Measurements from ENCODE around the gene SLIT1. TPM values are rescaled to one million over a fixed set of nuclear protein-coding genes. Genes with fewer than 3 reads are reported as not detected.
A peak's percentile ranks its signal among the peaks of the same experiment; 100 is the strongest.

Gene SLIT1
- total RNA-seq, 1 donor from 2014 or later: 10.6 TPM

GRCh38 chr10:97022616-97023015 lies 163.1 kb downstream of the SLIT1 start:
- peaks cover 59% of the 10 kb centered on the region for H3K27me3 Mint-ChIP-seq (ENCODE audit: low read depth)
- no peak overlapping the region for H3K27ac Mint-ChIP-seq (ENCODE audit: unreplicated experiment)
- no peak overlapping the region for H3K4me3 Mint-ChIP-seq
- no peak for TF ChIP-seq CTCF (conservative IDR thresholded peaks at IDR 0.05)
- DNase-seq (ENCODE audit: low read depth, low spot score): no peak
- peaks cover 22% of the 10 kb centered on the region for H3K4me1 Mint-ChIP-seq
- no peaks in the 10 kb centered on the region for H3K9me3 Mint-ChIP-seq
- no peaks in the 10 kb centered on the region for H3K36me3 Mint-ChIP-seq (ENCODE audit: low read depth)

GRCh38 chr10:97020452-97021400 lies 165.0 kb downstream of the SLIT1 start:
- Mint-ChIP-seq H3K4me1 (peaks cover 22% of the 10 kb centered on the region), H3K9me3 (no peaks in the 10 kb centered on the region), H3K4me3 (no peak overlapping the region), H3K27me3 (ENCODE audit: low read depth) (peaks cover 65% of the 10 kb centered on the region), H3K27ac (ENCODE audit: unreplicated experiment) (peak overlapping the region; percentile 19), H3K36me3 (ENCODE audit: low read depth) (no peaks in the 10 kb centered on the region)
- DNase-seq (ENCODE audit: low read depth, low spot score): peak; percentile 25
- no peak for TF ChIP-seq CTCF (conservative IDR thresholded peaks at IDR 0.05)

- no peaks in the 10 kb centered on the region for H3K36me3 Mint-ChIP-seq (ENCODE audit: low read depth)
- no peaks in the 10 kb centered on the region for H3K9me3 Mint-ChIP-seq
- peaks cover 22% of the 10 kb centered on the region for H3K4me1 Mint-ChIP-seq
- DNase-seq (ENCODE audit: low read depth, low spot score): no peak
- no peak for TF ChIP-seq CTCF (conservative IDR thresholded peaks at IDR 0.05)
- H3K4me3 Mint-ChIP-seq: no peak overlapping the region
- no peak overlapping the region for H3K27ac Mint-ChIP-seq (ENCODE audit: unreplicated experiment)
- peaks cover 71% of the 10 kb centered on the region for H3K27me3 Mint-ChIP-seq (ENCODE audit: low read depth)
Measured at GRCh38 chr10:97019213-97019844, 166.4 kb downstream of the SLIT1 start.

GRCh38 chr10:97018251-97019212 lies 167.2 kb downstream of the SLIT1 start:
- Mint-ChIP-seq H3K9me3 (no peaks in the 10 kb centered on the region), H3K36me3 (ENCODE audit: low read depth) (no peaks in the 10 kb centered on the region), H3K27ac (ENCODE audit: unreplicated experiment) (no peak overlapping the region), H3K27me3 (ENCODE audit: low read depth) (peaks cover 70% of the 10 kb centered on the region), H3K4me3 (no peak overlapping the region), H3K4me1 (peaks cover 22% of the 10 kb centered on the region)
- no peak for DNase-seq (ENCODE audit: low read depth, low spot score)
- TF ChIP-seq CTCF (conservative IDR thresholded peaks at IDR 0.05): no peak

- no peak for DNase-seq (ENCODE audit: low read depth, low spot score)
- peaks cover 22% of the 10 kb centered on the region for H3K4me1 Mint-ChIP-seq
- H3K27me3 Mint-ChIP-seq (ENCODE audit: low read depth): peaks cover 70% of the 10 kb centered on the region
- no peak overlapping the region for H3K4me3 Mint-ChIP-seq
- TF ChIP-seq CTCF (conservative IDR thresholded peaks at IDR 0.05): no peak
- no peaks in the 10 kb centered on the region for H3K36me3 Mint-ChIP-seq (ENCODE audit: low read depth)
- no peaks in the 10 kb centered on the region for H3K9me3 Mint-ChIP-seq
- H3K27ac Mint-ChIP-seq (ENCODE audit: unreplicated experiment): no peak overlapping the region
Measured at GRCh38 chr10:97017474-97017903, 168.3 kb downstream of the SLIT1 start.

All from neural crest cell (in vitro differentiated cells).